Neural progenitor cell (in vitro differentiated cells): Measurements from ENCODE around the gene PRKAG2. TPM values are rescaled to one million over a fixed set of nuclear protein-coding genes. Genes with fewer than 3 reads are reported as not detected.

Source experiments
- DNase-seq: peaks from one replicate; pipeline ENCODE4 v3.0.0-alpha.2; 2016; ENCODE audit warnings: low spot score
- H2AFZ ChIP-seq: fragments of 200-600 bp; sonication (generic); replicated peaks from 2 replicates; pipeline ENCODE4 v1.6.1; 2016; ENCODE audit warnings: antibody characterized with exemption
- H3F3A ChIP-seq: fragments of 200-600 bp; sonication (generic); 2 replicates; pipeline ENCODE4 v1.6.1; 2016; ENCODE audit warnings: antibody characterized with exemption, low read depth
- H3K27ac ChIP-seq: fragments of 200-600 bp; sonication (generic); 2 replicates; pipeline ENCODE4 v1.5.1; 2016; ENCODE audit warnings: mild to moderate bottlenecking
- H3K27me3 ChIP-seq: fragments of 200-600 bp; sonication (generic); 2 replicates; pipeline ENCODE4 v1.6.1; 2016; ENCODE audit warnings: mild to moderate bottlenecking, moderate library complexity
- H3K36me3 ChIP-seq: fragments of 200-600 bp; sonication (generic); 2 replicates; pipeline ENCODE4 v1.5.1; 2016
- H3K4me1 ChIP-seq: fragments of 200-600 bp; sonication (generic); 2 replicates; pipeline ENCODE4 v1.6.1; 2016; ENCODE audit warnings: mixed run types
- H3K4me2 ChIP-seq: fragments of 200-600 bp; sonication (generic); 2 replicates; pipeline ENCODE4 v1.6.1; 2016
- H3K4me3 ChIP-seq: fragments of 200-600 bp; sonication (generic); 2 replicates; pipeline ENCODE4 v1.5.1; 2016
- H3K79me2 ChIP-seq: fragments of 200-600 bp; sonication (generic); 2 replicates; pipeline ENCODE4 v1.6.1; 2016; ENCODE audit warnings: low read depth
- H3K9ac ChIP-seq: fragments of 200-600 bp; sonication (generic); 2 replicates; pipeline ENCODE4 v1.6.1; 2016
- H3K9me3 ChIP-seq: fragments of 200-600 bp; sonication (generic); 2 replicates; pipeline ENCODE4 v1.5.1; 2016; ENCODE audit warnings: low read depth
- H4K20me1 ChIP-seq: fragments of 200-600 bp; sonication (generic); 2 replicates; pipeline ENCODE4 v1.6.1; 2016; ENCODE audit warnings: low read depth
- H3K27ac Mint-ChIP-seq: 3 replicates; pipeline ENCODE4 v1.8.0; 2021; ENCODE audit warnings: mixed read lengths
- H3K27me3 Mint-ChIP-seq: 2 replicates; pipeline ENCODE4 v1.8.0; 2022; ENCODE audit warnings: low read depth, mild to moderate bottlenecking, inconsistent platforms, moderate library complexity, mixed read lengths; ENCODE audit not compliant: insufficient read depth
- H3K36me3 Mint-ChIP-seq: 3 replicates; pipeline ENCODE4 v1.8.0; 2021; ENCODE audit warnings: mixed read lengths
- H3K4me1 Mint-ChIP-seq: 3 replicates; pipeline ENCODE4 v1.8.0; 2021; ENCODE audit warnings: mixed read lengths
- H3K4me3 Mint-ChIP-seq: 3 replicates; pipeline ENCODE4 v1.8.0; 2021; ENCODE audit warnings: mild to moderate bottlenecking, moderate library complexity, mixed read lengths
- H3K9me3 Mint-ChIP-seq: 3 replicates; pipeline ENCODE4 v1.8.0; 2020; ENCODE audit warnings: mixed read lengths
- EZH2 ChIP-seq: fragments of 200-600 bp; sonication (generic); IDR thresholded peaks from 2 replicates; pipeline ENCODE4 v1.6.1; 2017; ENCODE audit warnings: antibody characterized with exemption, mild to moderate bottlenecking, moderate library complexity
- EZH2phosphoT487 ChIP-seq: fragments of 200-600 bp; sonication (generic); IDR thresholded peaks from 2 replicates; pipeline ENCODE4 v1.6.1; 2017; ENCODE audit warnings: antibody characterized with exemption
- total RNA-seq: library from RNA; depleted of rRNA; stranded (reverse); fragments of >200 nt; gene quantifications from 2 replicates; pipeline ENCODE4 v1.2.3, GENCODE V29; 2015; ENCODE audit warnings: low replicate concordance
- TF ChIP-seq, protein P1 (sequence below): fragments of 200-600 bp; sonication (generic); IDR thresholded peaks from 2 replicates; pipeline ENCODE4 v1.5.1; 2017; ENCODE audit warnings: antibody characterized with exemption, mild to moderate bottlenecking

Gene PRKAG2
- total RNA-seq, 1 donor from 2014 or later, result 11.4 TPM

DNA sequence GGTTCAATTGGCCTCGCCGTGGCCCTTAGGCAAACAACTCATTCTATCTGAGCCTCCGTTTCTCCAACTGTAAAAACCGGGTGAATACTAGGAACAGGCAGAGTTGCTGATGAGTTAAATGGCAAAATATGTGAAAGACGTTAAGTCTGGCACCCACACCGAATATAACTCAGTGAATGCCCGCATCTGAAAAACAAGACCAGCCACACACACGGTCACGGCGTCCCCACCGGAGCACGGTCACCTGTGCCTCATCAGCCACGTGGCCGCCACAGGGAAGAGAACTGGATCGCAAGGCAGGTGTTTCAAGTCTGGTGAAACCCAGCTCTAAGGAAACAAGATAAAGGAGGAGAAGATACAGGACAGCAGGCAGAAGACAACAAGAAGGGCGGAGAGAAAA is 20.4 kb downstream of the PRKAG2 start:
- Mint-ChIP-seq H3K36me3 (no peaks in the 10 kb centered on the region), H3K27ac (no peak overlapping the region)

DNA sequence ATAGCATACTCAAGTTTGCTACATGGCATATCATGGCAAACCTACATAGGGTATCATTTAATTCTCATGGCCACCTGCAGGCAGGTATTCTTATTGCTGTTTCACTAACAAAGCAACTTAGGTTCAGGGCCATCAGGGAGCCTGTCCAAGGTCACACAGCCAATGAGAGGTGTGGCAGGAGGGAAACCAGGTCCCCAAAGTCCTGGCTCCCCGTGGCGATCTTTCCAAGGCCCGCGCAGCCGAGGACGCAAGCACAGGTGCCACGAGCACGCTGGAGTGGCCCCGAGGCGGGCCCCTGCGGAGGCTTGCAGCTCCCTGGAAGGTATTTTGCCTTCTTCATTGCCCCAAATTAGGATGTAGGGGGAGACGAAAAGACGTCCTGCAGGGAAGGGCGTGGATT is 20.8 kb downstream of the PRKAG2 start:
- Histone ChIP-seq H3K9ac (no peak overlapping the region), H3K4me3 (no peak overlapping the region), H3K36me3 (no peaks in the 10 kb centered on the region), H3F3A (no peaks in the 10 kb centered on the region), H3K9me3 (no peaks in the 10 kb centered on the region), H4K20me1 (no peaks in the 10 kb centered on the region), H2AFZ (no peak overlapping the region), H3K27ac (no peak overlapping the region), H3K79me2 (no peaks in the 10 kb centered on the region), H3K4me2 (no peak overlapping the region), H3K4me1 (no peaks in the 10 kb centered on the region), H3K27me3 (no peaks in the 10 kb centered on the region)
- DNase-seq, result no peak
- Mint-ChIP-seq H3K9me3 (no peaks in the 10 kb centered on the region), H3K27me3 (peaks cover 11% of the 10 kb centered on the region), H3K27ac (no peak overlapping the region), H3K4me3 (no peak overlapping the region), H3K36me3 (no peaks in the 10 kb centered on the region), H3K4me1 (peaks cover 3% of the 10 kb centered on the region)
- no peak for TF ChIP-seq EZH2
- TF ChIP-seq, protein P1, sequence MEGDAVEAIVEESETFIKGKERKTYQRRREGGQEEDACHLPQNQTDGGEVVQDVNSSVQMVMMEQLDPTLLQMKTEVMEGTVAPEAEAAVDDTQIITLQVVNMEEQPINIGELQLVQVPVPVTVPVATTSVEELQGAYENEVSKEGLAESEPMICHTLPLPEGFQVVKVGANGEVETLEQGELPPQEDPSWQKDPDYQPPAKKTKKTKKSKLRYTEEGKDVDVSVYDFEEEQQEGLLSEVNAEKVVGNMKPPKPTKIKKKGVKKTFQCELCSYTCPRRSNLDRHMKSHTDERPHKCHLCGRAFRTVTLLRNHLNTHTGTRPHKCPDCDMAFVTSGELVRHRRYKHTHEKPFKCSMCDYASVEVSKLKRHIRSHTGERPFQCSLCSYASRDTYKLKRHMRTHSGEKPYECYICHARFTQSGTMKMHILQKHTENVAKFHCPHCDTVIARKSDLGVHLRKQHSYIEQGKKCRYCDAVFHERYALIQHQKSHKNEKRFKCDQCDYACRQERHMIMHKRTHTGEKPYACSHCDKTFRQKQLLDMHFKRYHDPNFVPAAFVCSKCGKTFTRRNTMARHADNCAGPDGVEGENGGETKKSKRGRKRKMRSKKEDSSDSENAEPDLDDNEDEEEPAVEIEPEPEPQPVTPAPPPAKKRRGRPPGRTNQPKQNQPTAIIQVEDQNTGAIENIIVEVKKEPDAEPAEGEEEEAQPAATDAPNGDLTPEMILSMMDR, result no peak
- TF ChIP-seq EZH2phosphoT487, result no peak

More for the DNA sequence above, 20.4 kb downstream of the PRKAG2 start:
- H3K27me3 Mint-ChIP-seq, result peaks cover 11% of the 10 kb centered on the region
- no peak overlapping the region for H3K4me3 Mint-ChIP-seq
- DNase-seq, result no peak
- H3K4me1 Mint-ChIP-seq, result peaks cover 3% of the 10 kb centered on the region
- H3K27ac ChIP-seq, result no peak overlapping the region
- H3K36me3 ChIP-seq, result no peaks in the 10 kb centered on the region
- H3K9me3 ChIP-seq, result no peaks in the 10 kb centered on the region
- no peaks in the 10 kb centered on the region for H3K4me1 ChIP-seq
- H3K9me3 Mint-ChIP-seq, result no peaks in the 10 kb centered on the region
- H3K4me2 ChIP-seq, result no peak overlapping the region
- no peak overlapping the region for H3K4me3 ChIP-seq
- no peaks in the 10 kb centered on the region for H3K27me3 ChIP-seq
- no peak overlapping the region for H2AFZ ChIP-seq
- H3K9ac ChIP-seq, result no peak overlapping the region
- TF ChIP-seq EZH2phosphoT487, result no peak
- TF ChIP-seq EZH2, result no peak
- TF ChIP-seq, protein P1, result no peak
- no peaks in the 10 kb centered on the region for H4K20me1 ChIP-seq
- no peaks in the 10 kb centered on the region for H3F3A ChIP-seq
- H3K79me2 ChIP-seq, result no peaks in the 10 kb centered on the region

DNA sequence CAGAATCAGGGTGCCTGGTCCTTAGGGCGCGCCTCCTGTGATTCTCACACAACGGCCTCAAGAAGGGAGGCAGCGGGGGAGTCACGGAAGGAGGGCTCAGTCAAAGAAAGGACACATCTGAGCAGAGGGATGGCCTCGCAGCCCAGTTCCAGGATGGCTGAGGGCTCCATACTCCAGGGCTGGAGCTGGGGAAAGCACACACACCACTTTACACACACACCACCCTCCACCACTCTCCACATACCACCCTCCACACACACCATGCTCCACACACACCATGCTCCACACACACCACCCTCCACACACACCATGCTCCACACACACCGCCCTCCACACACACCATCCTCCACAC is 22.2 kb downstream of the PRKAG2 start:
- Mint-ChIP-seq H3K27ac (no peak overlapping the region), H3K27me3 (peaks cover 8% of the 10 kb centered on the region), H3K4me3 (no peak overlapping the region), H3K36me3 (no peaks in the 10 kb centered on the region), H3K4me1 (peaks cover 10% of the 10 kb centered on the region), H3K9me3 (no peaks in the 10 kb centered on the region)
- Histone ChIP-seq H3K27ac (no peak overlapping the region), H3F3A (no peaks in the 10 kb centered on the region), H3K9me3 (no peaks in the 10 kb centered on the region), H3K27me3 (no peaks in the 10 kb centered on the region), H3K4me1 (no peaks in the 10 kb centered on the region), H3K36me3 (no peaks in the 10 kb centered on the region), H3K9ac (no peak overlapping the region), H3K4me3 (no peak overlapping the region), H4K20me1 (no peaks in the 10 kb centered on the region), H3K79me2 (no peaks in the 10 kb centered on the region), H2AFZ (no peak overlapping the region), H3K4me2 (no peak overlapping the region)
- DNase-seq, result no peak
- TF ChIP-seq EZH2phosphoT487 (no peak), EZH2 (no peak)
- TF ChIP-seq, protein P1, result no peak
